ENCODE data around the gene SYT6. TPM values are rescaled to one million over a fixed set of nuclear protein-coding genes. Genes with fewer than 3 reads are reported as not detected.

Gene SYT6
- total RNA-seq, 3 donors from 2014 or later: 0.82 TPM; not detected in 2

DNA sequence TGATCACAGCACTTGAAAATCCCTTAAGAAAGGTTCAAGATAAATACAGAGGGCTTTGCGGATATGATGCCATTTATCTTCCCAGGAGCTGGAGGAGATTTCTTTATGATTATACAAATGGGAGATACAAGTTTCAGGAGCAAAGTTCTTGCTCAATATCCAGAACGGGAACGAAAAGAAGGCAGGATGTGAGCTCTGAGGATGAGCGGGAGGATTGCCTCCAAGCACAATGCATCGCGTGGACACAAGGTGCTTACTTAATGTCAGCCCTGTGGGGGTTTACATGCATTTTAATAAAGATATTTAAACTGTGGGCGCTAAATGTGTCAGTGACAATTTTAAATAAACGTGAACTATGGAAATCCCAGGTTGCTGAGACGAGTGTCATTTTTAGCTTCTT is 59.0 kb downstream of the SYT6 start:
- no peaks in the 10 kb centered on the region for H3K36me3 ChIP-seq (ENCODE audit: low read depth)
- no peaks in the 10 kb centered on the region for H3K4me1 ChIP-seq (ENCODE audit: low read depth)
- intact Hi-C loops (cut with DNase I, micrococcal nuclease): no loop called here
- no peak overlapping the region for H3K4me3 ChIP-seq
- H3K9me3 ChIP-seq: no peaks in the 10 kb centered on the region
- ATAC-seq (no peak), DNase-seq (no peak)
- TF ChIP-seq, protein P1, sequence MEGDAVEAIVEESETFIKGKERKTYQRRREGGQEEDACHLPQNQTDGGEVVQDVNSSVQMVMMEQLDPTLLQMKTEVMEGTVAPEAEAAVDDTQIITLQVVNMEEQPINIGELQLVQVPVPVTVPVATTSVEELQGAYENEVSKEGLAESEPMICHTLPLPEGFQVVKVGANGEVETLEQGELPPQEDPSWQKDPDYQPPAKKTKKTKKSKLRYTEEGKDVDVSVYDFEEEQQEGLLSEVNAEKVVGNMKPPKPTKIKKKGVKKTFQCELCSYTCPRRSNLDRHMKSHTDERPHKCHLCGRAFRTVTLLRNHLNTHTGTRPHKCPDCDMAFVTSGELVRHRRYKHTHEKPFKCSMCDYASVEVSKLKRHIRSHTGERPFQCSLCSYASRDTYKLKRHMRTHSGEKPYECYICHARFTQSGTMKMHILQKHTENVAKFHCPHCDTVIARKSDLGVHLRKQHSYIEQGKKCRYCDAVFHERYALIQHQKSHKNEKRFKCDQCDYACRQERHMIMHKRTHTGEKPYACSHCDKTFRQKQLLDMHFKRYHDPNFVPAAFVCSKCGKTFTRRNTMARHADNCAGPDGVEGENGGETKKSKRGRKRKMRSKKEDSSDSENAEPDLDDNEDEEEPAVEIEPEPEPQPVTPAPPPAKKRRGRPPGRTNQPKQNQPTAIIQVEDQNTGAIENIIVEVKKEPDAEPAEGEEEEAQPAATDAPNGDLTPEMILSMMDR (IDR thresholded peaks at IDR 0.05): no peak

- H3K9me3 ChIP-seq: no peaks in the 10 kb centered on the region
- H3K4me1 ChIP-seq (ENCODE audit: low read depth): no peaks in the 10 kb centered on the region
- TF ChIP-seq, protein P1 (IDR thresholded peaks at IDR 0.05): no peak
- intact Hi-C loops (cut with DNase I, micrococcal nuclease): no loop called here
- ATAC-seq (no peak), DNase-seq (no peak)
- H3K4me3 ChIP-seq: no peak overlapping the region
- no peaks in the 10 kb centered on the region for H3K36me3 ChIP-seq (ENCODE audit: low read depth)
Observed at GRCh38 chr1:114094363-114094634, 59.4 kb downstream of the SYT6 start.

GRCh38 chr1:114093624-114094362 is 59.9 kb downstream of the SYT6 start:
- no peak for ATAC-seq
- intact Hi-C loops (cut with DNase I, micrococcal nuclease): no loop called here

DNA sequence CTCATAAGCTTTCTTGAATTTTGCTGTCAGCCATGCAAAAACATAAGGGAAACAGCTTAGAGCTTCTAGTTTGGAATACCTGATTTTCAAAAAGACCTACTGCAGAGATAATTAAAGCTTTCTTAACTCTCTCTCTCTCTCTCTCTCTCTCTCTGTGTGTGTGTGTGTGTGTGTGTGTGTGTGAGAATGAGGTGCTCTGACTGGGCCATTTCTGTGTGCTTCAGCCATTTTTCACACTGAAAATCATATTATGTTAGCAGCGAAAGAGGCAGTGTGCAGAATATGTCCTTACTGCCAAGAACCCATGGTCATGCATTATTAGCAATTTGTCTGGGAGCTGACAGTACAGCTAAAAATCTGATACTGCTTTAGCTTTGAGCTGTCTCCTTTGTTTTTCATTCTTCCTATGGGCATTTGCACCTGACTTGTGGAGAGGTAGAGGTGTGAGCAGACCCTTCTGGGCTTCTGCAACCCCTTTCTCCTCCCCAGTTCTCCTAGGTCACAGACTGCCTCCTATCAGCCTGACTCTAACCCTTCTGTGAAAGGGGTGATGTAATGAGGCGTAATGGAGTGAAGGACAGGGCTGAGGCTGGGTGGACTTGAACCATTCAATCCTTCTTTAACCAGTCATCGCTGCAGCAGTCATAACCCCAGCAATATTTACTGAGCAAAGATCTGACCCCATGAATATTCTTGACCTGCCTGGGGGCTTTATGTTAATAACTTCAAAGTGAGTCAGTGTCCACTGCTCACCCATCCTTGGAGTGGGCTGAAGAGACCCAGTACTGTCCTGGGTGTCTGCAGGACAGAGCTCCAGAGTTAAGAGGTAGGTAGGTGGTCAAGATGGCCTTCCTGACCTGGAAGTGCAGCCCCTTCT is 61.2 kb downstream of the SYT6 start:
- H3K9me3 ChIP-seq: no peaks in the 10 kb centered on the region
- ATAC-seq (no peak), DNase-seq (no peak)
- H3K36me3 ChIP-seq (ENCODE audit: low read depth): no peaks in the 10 kb centered on the region
- intact Hi-C loops (cut with DNase I, micrococcal nuclease): no loop called here
- TF ChIP-seq, protein P1 (IDR thresholded peaks at IDR 0.05): no peak
- no peak overlapping the region for H3K4me3 ChIP-seq
- no peaks in the 10 kb centered on the region for H3K4me1 ChIP-seq (ENCODE audit: low read depth)

More at GRCh38 chr1:114093624-114094362, 59.9 kb downstream of the SYT6 start:
- TF ChIP-seq, protein P1 (IDR thresholded peaks at IDR 0.05): no peak
- no peaks in the 10 kb centered on the region for H3K9me3 ChIP-seq
- no peak for DNase-seq
- H3K36me3 ChIP-seq (ENCODE audit: low read depth): no peaks in the 10 kb centered on the region
- no peaks in the 10 kb centered on the region for H3K4me1 ChIP-seq (ENCODE audit: low read depth)
- H3K4me3 ChIP-seq: no peak overlapping the region

DNA sequence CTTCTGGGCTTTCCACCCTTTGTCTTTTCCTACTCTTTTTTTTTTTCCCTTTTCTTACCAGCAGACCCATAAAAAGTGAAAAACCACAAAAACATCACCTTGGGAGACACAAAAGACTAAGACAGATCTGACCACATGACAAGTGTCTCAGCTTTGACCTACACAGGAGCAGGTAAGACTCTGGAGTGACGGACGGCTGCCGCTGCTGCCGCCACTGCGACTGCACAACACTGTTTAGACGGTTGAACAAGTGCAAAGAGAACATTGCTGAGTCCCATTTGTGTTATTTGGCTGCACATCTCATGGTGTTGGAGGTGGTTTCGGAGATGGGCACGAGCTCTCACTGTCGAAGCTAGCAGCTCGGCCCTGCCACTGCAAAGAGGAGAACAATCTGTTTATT is 62.0 kb downstream of the SYT6 start:
- H3K36me3 ChIP-seq (ENCODE audit: low read depth): no peaks in the 10 kb centered on the region
- H3K9me3 ChIP-seq: no peaks in the 10 kb centered on the region
- TF ChIP-seq, protein P1 (IDR thresholded peaks at IDR 0.05): no peak
- H3K4me3 ChIP-seq: no peak overlapping the region
- intact Hi-C loops (cut with DNase I, micrococcal nuclease): no loop called here
- ATAC-seq (no peak), DNase-seq (no peak)
- H3K4me1 ChIP-seq (ENCODE audit: low read depth): no peaks in the 10 kb centered on the region

Data from mucosa of descending colon (tissue), 3 donors.